SU-DHL-6 (cell line): Measurements from ENCODE around the gene RAPGEF6.

Experiments
- CTCF ChIP-seq: fragments of 200-600 bp; sonication (generic); IDR thresholded peaks from one replicate; pipeline ENCODE4 v1.5.1; 2017; ENCODE audit warnings: antibody characterized with exemption, mild to moderate bottlenecking, low read length, moderate library complexity; ENCODE audit not compliant: insufficient read depth, poor library complexity, severe bottlenecking
- EZH2phosphoT487 ChIP-seq: fragments of 200-600 bp; sonication (generic), shearing (Covaris generic); conservative IDR thresholded peaks from 2 replicates; pipeline ENCODE4 v1.6.1; 2018; ENCODE audit warnings: mild to moderate bottlenecking, antibody characterized with exemption, low read length, moderate library complexity, mixed read lengths

DNA sequence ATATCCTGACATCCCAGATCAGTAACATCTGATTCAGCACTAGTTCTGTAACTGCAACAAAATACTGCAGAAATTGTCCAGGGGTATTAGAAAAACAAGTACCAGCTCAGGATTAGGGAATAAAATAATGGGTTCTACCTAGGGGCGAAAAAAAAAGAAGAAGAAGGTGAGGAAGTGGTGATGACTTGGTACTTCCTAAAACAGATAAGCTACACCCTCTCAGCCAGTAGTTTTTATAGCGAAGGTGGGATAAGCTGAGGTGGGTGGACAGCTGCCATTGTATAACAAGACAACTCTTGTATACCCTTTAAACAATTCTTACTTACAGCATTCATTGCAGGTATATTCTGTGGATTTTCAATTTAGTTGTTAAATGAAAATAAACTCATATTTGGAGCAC lies 19.1 kb downstream of the RAPGEF6 start:
- TF ChIP-seq CTCF (no peak), EZH2phosphoT487 (no peak)
